Urinary bladder (tissue), 4 donors: Measurements from ENCODE around the gene ARHGEF10L. TPM values are rescaled to one million over a fixed set of nuclear protein-coding genes. Genes with fewer than 3 reads are reported as not detected.
"Not testable (repeated sequence)": the region's sequence is repeated elsewhere in the genome, so short reads cannot be mapped to it uniquely, and the experiment has no call there.

ENCODE experiments used
- DNase-seq: peaks from one replicate; pipeline ENCODE4 v3.0.0-alpha.2; 2015; ENCODE audit errors: extremely low spot score
- H3K27ac ChIP-seq: one replicate; pipeline ENCODE4 v1.5.1; 2013; ENCODE audit warnings: low read depth, mild to moderate bottlenecking, moderate library complexity
- H3K36me3 ChIP-seq: one replicate; pipeline ENCODE4 v1.6.1; 2013; ENCODE audit warnings: mild to moderate bottlenecking, moderate library complexity; ENCODE audit not compliant: insufficient read depth
- H3K4me1 ChIP-seq: one replicate; pipeline ENCODE4 v1.6.1; 2013; ENCODE audit warnings: mild to moderate bottlenecking, moderate library complexity; ENCODE audit not compliant: insufficient read depth
- H3K4me3 ChIP-seq: one replicate; pipeline ENCODE4 v1.5.1; 2013; ENCODE audit warnings: low read depth, low read length
- WGBS: extraction: QIAGEN DNeasy Blood & Tissue Kit; methylation state at CpG from one replicate; pipeline ENCODE4 v1.1.7; 2013; 5-methylcytosine and 5-hydroxymethylcytosine counted together
- polyA plus RNA-seq: library from polyadenylated mRNA; stranded (reverse); fragments of 200-250 nt; gene quantifications from one replicate; pipeline ENCODE4 v1.2.3, GENCODE V29; 2013
- total RNA-seq: library from RNA; depleted of rRNA; stranded (reverse); fragments of >200 nt; gene quantifications from one replicate; pipeline ENCODE4 v1.2.3, GENCODE V29; 2014
- donor health status: healthy with polysubstance abuse.
- donor health status: healthy.

Gene ARHGEF10L
- 26.5 TPM for total RNA-seq
- 41.4 TPM for polyA plus RNA-seq

- Histone ChIP-seq H3K36me3 (no peaks in the 10 kb centered on the region), H3K4me1 (peaks cover 3% of the 10 kb centered on the region), H3K27ac (peak within 1 kb of the TSS; percentile 73), H3K4me3 (peak within 1 kb of the TSS; percentile 71)
- no peak for DNase-seq
- whole genome bisulfite sequencing: under 1% methylated on average over 102 of the region's 108 CpGs
These were observed at the start of gene ARHGEF10L for GRCh38 chr1:17539477-17540254. TSS of gene ARHGEF10L (plus strand) at chr1:17539698. CDS start at chr1:17580596, 40,898 bp downstream.

- DNase-seq, H3K27ac ChIP-seq, H3K4me3 ChIP-seq, H3K36me3 ChIP-seq, H3K4me1 ChIP-seq: not testable (repeated sequence)
- WGBS: 88% methylated on average over 16 of the region's 16 CpGs
These were observed 49.6 kb upstream of the ARHGEF10L start for GRCh38 chr1:17489768-17490417.

GRCh38 chr1:17490667-17491066, 48.8 kb upstream of the ARHGEF10L start:
- H3K4me3 ChIP-seq, H3K4me1 ChIP-seq, H3K36me3 ChIP-seq, H3K27ac ChIP-seq, DNase-seq: not testable (repeated sequence)
- 79% methylated on average over 6 of the region's 6 CpGs for WGBS

GRCh38 chr1:17494114-17494729, 45.3 kb upstream of the ARHGEF10L start:
- DNase-seq: no peak
- 17% methylated on average over 5 of the region's 5 CpGs for WGBS
- Histone ChIP-seq H3K36me3 (no peaks in the 10 kb centered on the region), H3K4me3 (no peak overlapping the region), H3K4me1 (no peaks in the 10 kb centered on the region), H3K27ac (no peak overlapping the region)

GRCh38 chr1:17496419-17496818, 43.1 kb upstream of the ARHGEF10L start:
- no peak for DNase-seq
- 85% methylated on average over 4 of the region's 4 CpGs for WGBS
- Histone ChIP-seq H3K4me3 (no peak overlapping the region), H3K4me1 (no peaks in the 10 kb centered on the region), H3K27ac (no peak overlapping the region), H3K36me3 (no peaks in the 10 kb centered on the region)

- Histone ChIP-seq H3K27ac (no peak overlapping the region), H3K36me3 (no peaks in the 10 kb centered on the region), H3K4me1 (no peaks in the 10 kb centered on the region), H3K4me3 (no peak overlapping the region)
- WGBS: 42% methylated on average over 4 of the region's 4 CpGs
- no peak for DNase-seq
These were observed 41.3 kb upstream of the ARHGEF10L start for GRCh38 chr1:17498214-17498613.

GRCh38 chr1:17502326-17502778, 37.1 kb upstream of the ARHGEF10L start:
- no peak overlapping the region for H3K27ac ChIP-seq
- WGBS: 2% methylated on average over 12 of the region's 12 CpGs
- DNase-seq: no peak
- no peaks in the 10 kb centered on the region for H3K4me1 ChIP-seq
- no peaks in the 10 kb centered on the region for H3K36me3 ChIP-seq
- H3K4me3 ChIP-seq: no peak overlapping the region

- H3K4me1 ChIP-seq: no peaks in the 10 kb centered on the region
- no peak overlapping the region for H3K27ac ChIP-seq
- DNase-seq: no peak
- no peaks in the 10 kb centered on the region for H3K36me3 ChIP-seq
- WGBS: 94% methylated on average over 3 of the region's 3 CpGs
- H3K4me3 ChIP-seq: no peak overlapping the region
These were observed 36.4 kb upstream of the ARHGEF10L start for GRCh38 chr1:17503146-17503545.

- H3K4me1 ChIP-seq, H3K4me3 ChIP-seq, DNase-seq, H3K27ac ChIP-seq, H3K36me3 ChIP-seq: not testable (repeated sequence)
- 85% methylated on average over 4 of the region's 4 CpGs for WGBS
These were observed 32.3 kb upstream of the ARHGEF10L start for GRCh38 chr1:17507200-17507599.

- no peak overlapping the region for H3K4me3 ChIP-seq
- H3K36me3 ChIP-seq: no peaks in the 10 kb centered on the region
- no peak overlapping the region for H3K27ac ChIP-seq
- 73% methylated on average over 6 of the region's 6 CpGs for WGBS
- DNase-seq: no peak
- no peaks in the 10 kb centered on the region for H3K4me1 ChIP-seq
These were observed 31.6 kb upstream of the ARHGEF10L start for GRCh38 chr1:17507915-17508314.

GRCh38 chr1:17509363-17509762, 30.1 kb upstream of the ARHGEF10L start:
- Histone ChIP-seq H3K4me3 (no peak overlapping the region), H3K27ac (no peak overlapping the region), H3K4me1 (no peaks in the 10 kb centered on the region), H3K36me3 (no peaks in the 10 kb centered on the region)
- 56% methylated on average over 8 of the region's 8 CpGs for WGBS
- DNase-seq: no peak

GRCh38 chr1:17510138-17510537, 29.4 kb upstream of the ARHGEF10L start:
- H3K36me3 ChIP-seq: no peaks in the 10 kb centered on the region
- no peaks in the 10 kb centered on the region for H3K4me1 ChIP-seq
- no peak overlapping the region for H3K4me3 ChIP-seq
- H3K27ac ChIP-seq: no peak overlapping the region
- 81% methylated on average over 3 of the region's 3 CpGs for WGBS
- no peak for DNase-seq

GRCh38 chr1:17511188-17511587, 28.3 kb upstream of the ARHGEF10L start:
- DNase-seq: no peak
- H3K36me3 ChIP-seq: no peaks in the 10 kb centered on the region
- H3K4me1 ChIP-seq: no peaks in the 10 kb centered on the region
- H3K27ac ChIP-seq: no peak overlapping the region
- H3K4me3 ChIP-seq: no peak overlapping the region
- 93% methylated on average over 2 of the region's 2 CpGs for WGBS

- DNase-seq: no peak
- WGBS: 72% methylated on average over 4 of the region's 4 CpGs
- Histone ChIP-seq H3K4me1 (no peaks in the 10 kb centered on the region), H3K27ac (no peak overlapping the region), H3K4me3 (no peak overlapping the region), H3K36me3 (no peaks in the 10 kb centered on the region)
These were observed 26.4 kb upstream of the ARHGEF10L start for GRCh38 chr1:17513131-17513530.
